Lower leg skin (tissue), 3 donors: ENCODE data around the gene TMEM165.

Source experiments
- CTCF ChIP-seq, 3 donors: fragments of 450-650 bp; IDR thresholded peaks; one replicate each; pipeline ENCODE4 v1.5.1; 2016; ENCODE audit warnings: antibody characterized with exemption in 3 of 3, mild to moderate bottlenecking in 3 of 3, moderate library complexity in 2 of 3
- POLR2A ChIP-seq, 2 donors: fragments of 450-650 bp; IDR thresholded peaks; one replicate each; pipeline ENCODE4 v1.6.1; 2016 to 2017; ENCODE audit warnings: antibody characterized with exemption in 2 of 2, mild to moderate bottlenecking in 1 of 2, moderate library complexity in 1 of 2

- no peak for TF ChIP-seq CTCF (IDR thresholded peaks at IDR 0.05)
- TF ChIP-seq POLR2A (IDR thresholded peaks at IDR 0.05): no peak
These were observed 74.2 kb downstream of the TMEM165 start for GRCh38 chr4:55469979-55470378.
